ENCODE measurements around the gene F2R. TPM values are rescaled to one million over a fixed set of nuclear protein-coding genes. Genes with fewer than 3 reads are reported as not detected.
A peak's percentile ranks its signal among the peaks of the same experiment; 100 is the strongest.

Gene F2R
- total and polyA plus RNA-seq, 2 of the 13 experiments (the other 11 are each of a cell fraction or from before 2014, with no cell fraction given), result 8.3 to 12.3 TPM

DNA sequence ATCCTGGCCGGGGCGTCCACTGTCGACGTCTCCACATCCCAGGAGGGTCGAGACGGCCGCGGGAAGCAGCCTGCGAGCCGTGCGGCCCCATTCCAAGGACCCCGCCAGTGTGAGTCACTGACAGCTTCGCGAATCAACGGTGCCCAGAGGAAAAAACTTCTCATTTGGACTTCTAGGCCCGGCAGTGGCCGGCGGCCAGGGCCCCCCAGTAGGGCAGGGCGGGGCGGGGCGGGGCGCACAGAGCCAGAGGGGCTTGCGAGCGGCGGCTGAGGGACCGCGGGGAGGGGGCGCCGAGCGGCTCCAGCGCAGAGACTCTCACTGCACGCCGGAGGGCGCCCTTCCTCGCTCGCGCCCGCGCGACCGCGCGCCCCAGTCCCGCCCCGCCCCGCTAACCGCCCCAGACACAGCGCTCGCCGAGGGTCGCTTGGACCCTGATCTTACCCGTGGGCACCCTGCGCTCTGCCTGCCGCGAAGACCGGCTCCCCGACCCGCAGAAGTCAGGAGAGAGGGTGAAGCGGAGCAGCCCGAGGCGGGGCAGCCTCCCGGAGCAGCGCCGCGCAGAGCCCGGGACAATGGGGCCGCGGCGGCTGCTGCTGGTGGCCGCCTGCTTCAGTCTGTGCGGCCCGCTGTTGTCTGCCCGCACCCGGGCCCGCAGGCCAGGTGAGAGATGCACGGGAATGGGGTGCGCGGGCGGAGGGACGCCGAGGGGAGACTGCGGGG is at the start of gene F2R (continued):
- TF ChIP-seq, protein P1, sequence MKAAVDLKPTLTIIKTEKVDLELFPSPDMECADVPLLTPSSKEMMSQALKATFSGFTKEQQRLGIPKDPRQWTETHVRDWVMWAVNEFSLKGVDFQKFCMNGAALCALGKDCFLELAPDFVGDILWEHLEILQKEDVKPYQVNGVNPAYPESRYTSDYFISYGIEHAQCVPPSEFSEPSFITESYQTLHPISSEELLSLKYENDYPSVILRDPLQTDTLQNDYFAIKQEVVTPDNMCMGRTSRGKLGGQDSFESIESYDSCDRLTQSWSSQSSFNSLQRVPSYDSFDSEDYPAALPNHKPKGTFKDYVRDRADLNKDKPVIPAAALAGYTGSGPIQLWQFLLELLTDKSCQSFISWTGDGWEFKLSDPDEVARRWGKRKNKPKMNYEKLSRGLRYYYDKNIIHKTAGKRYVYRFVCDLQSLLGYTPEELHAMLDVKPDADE (CRISPR knock-in tag; IDR thresholded peaks at IDR 0.05), result no peak
- TF ChIP-seq, protein P2, sequence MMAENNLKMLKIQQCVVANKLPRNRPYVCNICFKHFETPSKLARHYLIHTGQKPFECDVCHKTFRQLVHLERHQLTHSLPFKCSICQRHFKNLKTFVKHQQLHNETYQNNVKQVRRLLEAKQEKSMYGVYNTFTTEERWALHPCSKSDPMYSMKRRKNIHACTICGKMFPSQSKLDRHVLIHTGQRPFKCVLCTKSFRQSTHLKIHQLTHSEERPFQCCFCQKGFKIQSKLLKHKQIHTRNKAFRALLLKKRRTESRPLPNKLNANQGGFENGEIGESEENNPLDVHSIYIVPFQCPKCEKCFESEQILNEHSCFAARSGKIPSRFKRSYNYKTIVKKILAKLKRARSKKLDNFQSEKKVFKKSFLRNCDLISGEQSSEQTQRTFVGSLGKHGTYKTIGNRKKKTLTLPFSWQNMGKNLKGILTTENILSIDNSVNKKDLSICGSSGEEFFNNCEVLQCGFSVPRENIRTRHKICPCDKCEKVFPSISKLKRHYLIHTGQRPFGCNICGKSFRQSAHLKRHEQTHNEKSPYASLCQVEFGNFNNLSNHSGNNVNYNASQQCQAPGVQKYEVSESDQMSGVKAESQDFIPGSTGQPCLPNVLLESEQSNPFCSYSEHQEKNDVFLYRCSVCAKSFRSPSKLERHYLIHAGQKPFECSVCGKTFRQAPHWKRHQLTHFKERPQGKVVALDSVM (CRISPR knock-in tag; IDR thresholded peaks at IDR 0.05), result no peak
- TF ChIP-seq, protein P3, sequence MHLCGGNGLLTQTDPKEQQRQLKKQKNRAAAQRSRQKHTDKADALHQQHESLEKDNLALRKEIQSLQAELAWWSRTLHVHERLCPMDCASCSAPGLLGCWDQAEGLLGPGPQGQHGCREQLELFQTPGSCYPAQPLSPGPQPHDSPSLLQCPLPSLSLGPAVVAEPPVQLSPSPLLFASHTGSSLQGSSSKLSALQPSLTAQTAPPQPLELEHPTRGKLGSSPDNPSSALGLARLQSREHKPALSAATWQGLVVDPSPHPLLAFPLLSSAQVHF (CRISPR knock-in tag; IDR thresholded peaks at IDR 0.05), result peak; percentile 68; the same call in 1 of the 2 replicates
- TF ChIP-seq SSRP1 (CRISPR knock-in tag; IDR thresholded peaks at IDR 0.05), result no peak
- TF ChIP-seq, protein P4, sequence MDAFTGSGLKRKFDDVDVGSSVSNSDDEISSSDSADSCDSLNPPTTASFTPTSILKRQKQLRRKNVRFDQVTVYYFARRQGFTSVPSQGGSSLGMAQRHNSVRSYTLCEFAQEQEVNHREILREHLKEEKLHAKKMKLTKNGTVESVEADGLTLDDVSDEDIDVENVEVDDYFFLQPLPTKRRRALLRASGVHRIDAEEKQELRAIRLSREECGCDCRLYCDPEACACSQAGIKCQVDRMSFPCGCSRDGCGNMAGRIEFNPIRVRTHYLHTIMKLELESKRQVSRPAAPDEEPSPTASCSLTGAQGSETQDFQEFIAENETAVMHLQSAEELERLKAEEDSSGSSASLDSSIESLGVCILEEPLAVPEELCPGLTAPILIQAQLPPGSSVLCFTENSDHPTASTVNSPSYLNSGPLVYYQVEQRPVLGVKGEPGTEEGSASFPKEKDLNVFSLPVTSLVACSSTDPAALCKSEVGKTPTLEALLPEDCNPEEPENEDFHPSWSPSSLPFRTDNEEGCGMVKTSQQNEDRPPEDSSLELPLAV (CRISPR knock-in tag; conservative IDR thresholded peaks at IDR 0.05; ENCODE audit: low read depth), result no peak
- no peak for TF ChIP-seq NCOR1 (IDR thresholded peaks at IDR 0.05; ENCODE audit: borderline replicate concordance, low read length)
- 0 out of 2 replicates have a peak, but pooled peaks have one; percentile 20 for TF ChIP-seq TBX2 (CRISPR knock-in tag; IDR thresholded peaks at IDR 0.05; ENCODE audit: borderline replicate concordance)
- peak; percentile 23; the same call in 1 of the 2 replicates for TF ChIP-seq ZNF430 (CRISPR knock-in tag; IDR thresholded peaks at IDR 0.05)
- peak; percentile 15 for TF ChIP-seq XRCC5 (optimal IDR thresholded peaks at IDR 0.05; ENCODE audit: low read length)
- no peak for TF ChIP-seq PHF5A (CRISPR knock-in tag; IDR thresholded peaks at IDR 0.05; ENCODE audit: low read depth, unreplicated experiment)
- TF ChIP-seq, protein P5, sequence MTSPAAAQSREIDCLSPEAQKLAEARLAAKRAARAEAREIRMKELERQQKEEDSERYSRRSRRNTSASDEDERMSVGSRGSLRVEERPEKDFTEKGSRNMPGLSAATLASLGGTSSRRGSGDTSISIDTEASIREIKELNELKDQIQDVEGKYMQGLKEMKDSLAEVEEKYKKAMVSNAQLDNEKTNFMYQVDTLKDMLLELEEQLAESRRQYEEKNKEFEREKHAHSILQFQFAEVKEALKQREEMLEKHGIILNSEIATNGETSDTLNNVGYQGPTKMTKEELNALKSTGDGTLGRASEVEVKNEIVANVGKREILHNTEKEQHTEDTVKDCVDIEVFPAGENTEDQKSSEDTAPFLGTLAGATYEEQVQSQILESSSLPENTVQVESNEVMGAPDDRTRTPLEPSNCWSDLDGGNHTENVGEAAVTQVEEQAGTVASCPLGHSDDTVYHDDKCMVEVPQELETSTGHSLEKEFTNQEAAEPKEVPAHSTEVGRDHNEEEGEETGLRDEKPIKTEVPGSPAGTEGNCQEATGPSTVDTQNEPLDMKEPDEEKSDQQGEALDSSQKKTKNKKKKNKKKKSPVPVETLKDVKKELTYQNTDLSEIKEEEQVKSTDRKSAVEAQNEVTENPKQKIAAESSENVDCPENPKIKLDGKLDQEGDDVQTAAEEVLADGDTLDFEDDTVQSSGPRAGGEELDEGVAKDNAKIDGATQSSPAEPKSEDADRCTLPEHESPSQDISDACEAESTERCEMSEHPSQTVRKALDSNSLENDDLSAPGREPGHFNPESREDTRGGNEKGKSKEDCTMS (CRISPR knock-in tag; conservative IDR thresholded peaks at IDR 0.05), result no peak
- 0 out of 2 replicates have a peak, but pooled peaks have one; percentile 21 for TF ChIP-seq HNF4G (IDR thresholded peaks at IDR 0.05; ENCODE audit: borderline replicate concordance, low read depth, low read length)
- no peak for TF ChIP-seq HNF4G (CRISPR knock-in tag; IDR thresholded peaks at IDR 0.05; ENCODE audit: borderline replicate concordance, low read depth)
- no peak for TF ChIP-seq MATR3 (CRISPR knock-in tag; IDR thresholded peaks at IDR 0.05)
- TF ChIP-seq TGIF2 (CRISPR knock-in tag; IDR thresholded peaks at IDR 0.05), result no peak
- no peak for TF ChIP-seq CHCHD3 (CRISPR knock-in tag; IDR thresholded peaks at IDR 0.05)
- TF ChIP-seq CBX2 (IDR thresholded peaks at IDR 0.05; ENCODE audit: low read depth, low read length), result no peak
- no peak for TF ChIP-seq CBX2 (CRISPR knock-in tag; IDR thresholded peaks at IDR 0.05; ENCODE audit: low read depth)
- peak; percentile 32; the same call in 1 of the 2 replicates for TF ChIP-seq SAP130 (CRISPR knock-in tag; IDR thresholded peaks at IDR 0.05; ENCODE audit: low read depth)
- TF ChIP-seq ZSCAN25 (CRISPR knock-in tag; IDR thresholded peaks at IDR 0.05), result peak; percentile 47; the same call in 1 of the 2 replicates
- TF ChIP-seq ZSCAN9 (CRISPR knock-in tag; IDR thresholded peaks at IDR 0.05; ENCODE audit: borderline replicate concordance), result no peak
- TF ChIP-seq, protein P6, sequence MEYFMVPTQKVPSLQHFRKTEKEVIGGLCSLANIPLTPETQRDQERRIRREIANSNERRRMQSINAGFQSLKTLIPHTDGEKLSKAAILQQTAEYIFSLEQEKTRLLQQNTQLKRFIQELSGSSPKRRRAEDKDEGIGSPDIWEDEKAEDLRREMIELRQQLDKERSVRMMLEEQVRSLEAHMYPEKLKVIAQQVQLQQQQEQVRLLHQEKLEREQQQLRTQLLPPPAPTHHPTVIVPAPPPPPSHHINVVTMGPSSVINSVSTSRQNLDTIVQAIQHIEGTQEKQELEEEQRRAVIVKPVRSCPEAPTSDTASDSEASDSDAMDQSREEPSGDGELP (IDR thresholded peaks at IDR 0.05; ENCODE audit: borderline replicate concordance, low read depth), result no peak
